Right lobe of liver (tissue), 6 donors: ENCODE data around the gene UBE2E1. TPM values are rescaled to one million over a fixed set of nuclear protein-coding genes. Genes with fewer than 3 reads are reported as not detected.

ENCODE experiments used
- ATAC-seq, 4 donors: fragments of 200-7000 bp; cut with Tn5 transposase; one replicate each; pipeline ENCODE4 v1.9.1; 2020; ENCODE audit warnings: mild to moderate bottlenecking in 4 of 4, moderate library complexity in 4 of 4
- DNase-seq, 3 donors: peaks; one replicate each; pipeline ENCODE4 v3.0.0-alpha.2; 2020
- H3K27ac ChIP-seq, 3 donors: fragments of 200-600 bp; one replicate each; pipeline ENCODE4 v1.8.0; 2022
- H3K27me3 ChIP-seq, 2 donors: fragments of 200-600 bp; one replicate each; pipeline ENCODE4 v1.8.0; 2022
- H3K36me3 ChIP-seq, 4 donors: fragments of 200-600 bp; sonication (generic) in 1 of 4; one replicate each; pipeline versions ENCODE4 v1.5.1 to v1.8.0; 2017 to 2022; ENCODE audit warnings: control low read depth in 1 of 4
- H3K4me1 ChIP-seq, 4 donors: fragments of 200-600 bp; sonication (generic) in 1 of 4; one replicate each; pipeline versions ENCODE4 v1.5.1 to v1.8.0; 2017 to 2022; ENCODE audit warnings: control low read depth in 1 of 4
- H3K4me3 ChIP-seq, 3 donors: fragments of 200-600 bp; one replicate each; pipeline ENCODE4 v1.8.0; 2022
- H3K9me3 ChIP-seq, 4 donors: fragments of 200-600 bp; sonication (generic) in 1 of 4; one replicate each; pipeline versions ENCODE4 v1.5.1 to v1.8.0; 2017 to 2022; ENCODE audit warnings: control low read depth in 1 of 4
- CTCF ChIP-seq, 4 donors: fragments of 200-600 bp in 3 of 4; fragments of 450-650 bp in 1 of 4; IDR thresholded peaks; one replicate each; pipeline versions ENCODE4 v1.5.1 to v1.8.0; 2016 to 2022; ENCODE audit warnings: antibody characterized with exemption in 4 of 4, mild to moderate bottlenecking in 2 of 4
- POLR2A ChIP-seq: fragments of 450-650 bp; IDR thresholded peaks from one replicate; pipeline ENCODE4 v1.6.1; 2017; ENCODE audit warnings: antibody characterized with exemption, mild to moderate bottlenecking
- WGBS: methylation state at CpG from one replicate; pipeline ENCODE4 v1.1.6; 2018; ENCODE audit warnings: low coverage, low lambda C conversion rate; ENCODE audit not compliant: insufficient coverage; ENCODE audit errors: missing lambda C conversion rate; 5-methylcytosine and 5-hydroxymethylcytosine counted together
- intact Hi-C, 2 donors: fragments of 100-400 bp; cut with DNase I; formaldehyde crosslinking; loops; one replicate each; pipeline versions ENCODE4 v1.11.2 to v1.14.1; 2022
- long read RNA-seq: library from polyadenylated mRNA; unstranded; transcript quantifications from one replicate; pipeline ENCODE4 v2.0.0, GENCODE V29; 2019
- total RNA-seq, 6 experiments: library from RNA; depleted of rRNA in 2 of 6; stranded (reverse); fragments of >200 nt in 2 of 6; fragmentation: NEBNext Ultra II Directional in 3 of 6; extraction: Animal tissue kit (Norgen Biotek cat#: 25700) in 3 of 6; gene quantifications; one replicate each; pipeline versions ENCODE4 v1.1.0 to v1.2.4, GENCODE V29; 2016 to 2023
- donor health status: DM: no; HTN: yes; CAD: no.
- donor health status: DM: no; HTN: no; CAD: no.
- donor health status: DM: no; HTN: no; CAD: no.
- donor health status: DM: no; HTN: yes; CAD: no.
- donor health status: DM: no; HTN: yes; CAD: no.

The UBE2E1 gene
- total RNA-seq, result 10 to 100 TPM; 20.8 to 40.4 (median 29.7) TPM
- long read RNA-seq, result 0 reads

DNA sequence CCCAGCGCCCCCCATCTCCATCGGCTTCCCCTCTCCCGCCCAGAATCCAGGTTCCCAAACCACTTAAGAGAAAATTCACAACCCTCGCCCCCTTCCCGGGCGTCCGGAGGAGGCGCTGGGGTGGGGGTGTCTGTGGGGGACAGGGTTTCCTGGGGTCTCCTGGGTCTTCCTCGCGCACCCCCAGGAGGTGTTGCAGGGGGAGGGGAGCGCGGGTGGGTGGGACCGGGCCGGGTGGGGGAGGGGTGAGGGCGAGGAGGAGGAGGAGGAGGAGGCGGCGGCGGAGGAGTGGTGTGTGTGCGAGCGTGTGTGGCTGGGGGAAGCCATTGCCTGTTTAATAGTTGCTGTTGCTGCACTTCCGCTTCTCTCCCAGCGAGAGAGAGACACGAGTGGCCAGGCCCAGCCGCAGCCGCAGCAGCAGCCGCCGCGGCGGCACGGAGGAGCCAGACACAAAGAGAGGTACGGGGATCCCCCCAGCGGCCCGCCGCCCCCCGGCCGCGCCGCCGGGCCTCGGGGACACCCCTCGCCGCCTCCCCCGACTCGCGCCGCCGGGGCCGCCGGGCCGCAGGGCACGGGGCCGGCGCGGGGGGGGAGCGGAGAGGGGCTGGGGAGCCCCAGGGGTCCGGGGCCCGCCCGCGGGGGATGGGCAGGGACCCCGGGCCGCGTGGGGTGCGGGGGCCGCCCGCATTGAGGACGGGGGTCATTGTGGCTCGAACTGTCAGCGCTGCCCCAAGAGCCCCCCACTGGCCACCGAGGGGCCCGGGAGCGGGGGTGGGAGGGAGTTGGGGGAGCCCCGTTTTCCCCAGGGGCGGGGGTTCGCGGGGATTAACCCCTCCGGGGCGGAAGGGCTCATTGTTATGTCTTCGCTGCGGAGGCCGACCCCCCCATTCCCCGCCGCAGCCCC, at the start of gene UBE2E1:
UBE2E1 (plus strand) TSS at position 323 of the 901 bp plus-strand sequence. CDS start 1,315 bp downstream, outside the sequence.
- TF ChIP-seq CTCF (IDR thresholded peaks at IDR 0.05), result no peak
- peak; percentile 44 for TF ChIP-seq POLR2A
- ATAC-seq (peak; percentile 81 to 92 (median 86)), DNase-seq (peak; percentile 80 to 86 (median 83))
- peaks cover 0 to 5% (median 0%) of the 10 kb centered on the region in 4 donors for H3K4me1 ChIP-seq
- peak within 1 kb of the TSS; percentile 76 to 86 (median 77) for H3K27ac ChIP-seq
- H3K27me3 ChIP-seq, result no peaks in the 10 kb centered on the region
- 0% methylated on average over 15 of the region's 82 CpGs for WGBS
- peak within 1 kb of the TSS; percentile 77 to 85 (median 81) for H3K4me3 ChIP-seq
- no peaks in the 10 kb centered on the region for H3K36me3 ChIP-seq
- H3K9me3 ChIP-seq, result no peaks in the 10 kb centered on the region
- intact Hi-C loops, result no loop called here

DNA sequence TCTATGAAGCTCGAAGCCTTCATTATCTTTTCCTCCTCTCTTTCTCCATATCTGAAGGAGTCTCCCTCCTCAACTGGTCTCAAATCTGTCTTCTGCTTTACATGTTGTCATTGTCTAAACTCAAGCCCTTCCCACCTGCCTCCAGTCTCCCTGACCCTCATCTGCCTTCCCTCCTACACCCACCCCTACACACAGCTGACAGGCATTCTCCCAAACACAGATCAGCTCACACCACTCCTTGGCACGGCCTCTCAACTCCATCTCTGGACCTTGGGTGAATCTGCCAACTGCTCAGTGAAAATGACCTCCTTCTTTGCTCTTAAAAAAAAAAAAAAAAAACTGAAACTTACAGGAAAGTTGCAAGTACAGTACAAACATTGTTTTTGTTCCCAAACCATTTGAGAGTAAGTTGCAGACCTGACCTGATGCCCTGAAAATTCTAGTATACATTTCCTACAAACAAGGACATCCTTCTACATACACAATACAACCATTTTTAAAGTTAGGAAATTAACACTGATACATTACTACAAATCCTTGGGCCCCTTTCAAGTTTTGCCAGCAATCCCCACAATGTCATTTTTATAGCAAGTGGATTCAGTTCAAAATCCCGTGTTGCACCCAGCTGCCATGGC, 49.4 kb upstream of the UBE2E1 start:
- DNase-seq, result no peak
- H3K27me3 ChIP-seq, result no peaks in the 10 kb centered on the region
- no peak overlapping the region for H3K4me3 ChIP-seq
- no peak overlapping the region for H3K27ac ChIP-seq
- H3K36me3 ChIP-seq, result no peaks in the 10 kb centered on the region
- no peak for ATAC-seq
- H3K9me3 ChIP-seq, result no peaks in the 10 kb centered on the region
- no peaks in the 10 kb centered on the region for H3K4me1 ChIP-seq
- WGBS, result 50% methylated on average over 3 of the region's 3 CpGs
- intact Hi-C loops, result no loop called here
- TF ChIP-seq CTCF (IDR thresholded peaks at IDR 0.05), result no peak
- TF ChIP-seq POLR2A, result no peak

- no peaks in the 10 kb centered on the region for H3K9me3 ChIP-seq
- H3K36me3 ChIP-seq, result no peaks in the 10 kb centered on the region
Measured at GRCh38 chr3:23758253-23758838, 47.4 kb upstream of the UBE2E1 start.

More at GRCh38 chr3:23758253-23758838, 47.4 kb upstream of the UBE2E1 start:
- WGBS, result 75% methylated on average over 5 of the region's 5 CpGs
- intact Hi-C loops, result no loop called here
- TF ChIP-seq CTCF (IDR thresholded peaks at IDR 0.05), result no peak
- TF ChIP-seq POLR2A, result no peak
- no peak overlapping the region for H3K27ac ChIP-seq
- H3K4me3 ChIP-seq, result no peak overlapping the region
- DNase-seq (no peak), ATAC-seq (no peak)
- H3K4me1 ChIP-seq, result no peaks in the 10 kb centered on the region
- H3K27me3 ChIP-seq, result no peaks in the 10 kb centered on the region
